Stimulated activated CD8-positive, alpha-beta memory T cell treated with anti-CD3 and anti-CD28 coated beads, Interleukin-7, amount 100 ng/mL, for 4 hours (primary cell): Measurements from ENCODE around the gene TIFAB.

ENCODE experiments used
- DNase-seq, 2 donors: peaks; one replicate each; pipeline ENCODE4 v3.0.0-alpha.2; 2020; ENCODE audit warnings: low read depth in 2 of 2

Gene TIFAB

GRCh38 chr5:135481909-135482311, 29.8 kb upstream of the TIFAB start:
- DNase-seq: no peak

- no peak for DNase-seq
Measured at GRCh38 chr5:135481387-135481786, 29.2 kb upstream of the TIFAB start.

- no peak for DNase-seq
Measured at GRCh38 chr5:135480511-135480910, 28.4 kb upstream of the TIFAB start.

DNA sequence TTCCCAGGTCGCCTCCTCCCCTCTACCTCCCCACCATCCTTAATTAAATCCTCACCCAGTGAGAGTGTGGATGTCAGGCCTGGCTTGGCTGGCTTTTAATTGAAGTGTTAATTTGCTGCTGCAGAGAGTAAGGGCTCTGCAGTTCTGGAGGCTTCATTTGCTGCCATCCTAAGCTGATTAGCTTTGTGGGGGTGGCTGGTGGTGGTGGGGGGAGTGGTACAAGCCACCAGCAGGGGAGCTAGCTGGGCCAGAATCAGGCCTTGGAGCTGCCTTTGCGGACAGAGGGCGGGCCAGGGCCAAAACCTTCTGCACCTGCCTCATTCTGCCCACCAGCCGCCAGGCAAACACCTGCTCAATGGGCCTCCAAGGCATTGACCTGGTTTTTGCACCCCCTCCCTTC, 26.8 kb upstream of the TIFAB start:
- no peak for DNase-seq

DNA sequence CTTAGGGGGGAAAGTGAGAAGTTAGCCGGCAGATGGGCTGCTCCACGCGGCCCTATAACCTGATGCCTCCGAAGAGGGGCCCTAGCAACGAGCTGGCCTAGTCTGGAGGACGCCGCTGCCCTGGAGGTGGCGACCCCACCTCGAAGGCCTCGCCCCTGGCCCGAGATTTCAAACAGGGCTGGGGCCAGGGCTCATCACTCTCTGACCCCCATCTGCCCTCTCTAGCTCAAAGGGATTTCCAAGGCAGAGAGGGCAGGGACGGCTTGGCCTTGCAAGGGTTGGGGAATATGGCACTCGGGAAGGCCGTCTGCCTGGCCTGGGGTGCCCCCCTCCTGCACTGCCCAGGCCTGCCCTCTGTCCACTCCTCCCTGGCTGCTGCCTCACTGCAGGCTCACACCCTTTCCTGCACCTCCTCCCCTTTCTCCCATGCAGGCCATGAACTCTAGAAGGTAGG, 25.5 kb upstream of the TIFAB start:
- no peak for DNase-seq

GRCh38 chr5:135476615-135477581, 24.7 kb upstream of the TIFAB start:
- no peak for DNase-seq

- DNase-seq: no peak
Measured at GRCh38 chr5:135473956-135474670, 22.0 kb upstream of the TIFAB start.

DNA sequence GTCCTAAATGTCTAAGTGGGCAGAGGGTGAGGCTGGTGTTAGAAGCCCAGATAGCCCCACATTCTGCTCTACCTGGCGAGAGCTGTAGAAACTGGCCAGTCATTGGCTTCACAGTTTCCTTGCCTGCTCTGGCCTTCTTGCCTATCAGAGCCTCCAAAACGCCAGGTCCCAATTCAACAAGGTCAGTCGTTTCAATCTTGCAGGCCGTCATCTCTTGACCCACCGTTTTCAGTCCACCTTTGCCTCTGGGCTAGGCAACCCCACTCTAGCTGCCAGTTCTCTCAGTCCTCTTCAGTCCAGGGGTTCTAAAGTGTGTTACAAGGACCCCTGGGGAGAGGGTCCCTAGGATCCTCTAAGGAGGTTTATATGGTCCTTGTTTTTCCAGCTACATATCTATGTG, 20.0 kb upstream of the TIFAB start:
- DNase-seq: no peak

GRCh38 chr5:135471726-135472125, 19.6 kb upstream of the TIFAB start:
- no peak for DNase-seq

DNA sequence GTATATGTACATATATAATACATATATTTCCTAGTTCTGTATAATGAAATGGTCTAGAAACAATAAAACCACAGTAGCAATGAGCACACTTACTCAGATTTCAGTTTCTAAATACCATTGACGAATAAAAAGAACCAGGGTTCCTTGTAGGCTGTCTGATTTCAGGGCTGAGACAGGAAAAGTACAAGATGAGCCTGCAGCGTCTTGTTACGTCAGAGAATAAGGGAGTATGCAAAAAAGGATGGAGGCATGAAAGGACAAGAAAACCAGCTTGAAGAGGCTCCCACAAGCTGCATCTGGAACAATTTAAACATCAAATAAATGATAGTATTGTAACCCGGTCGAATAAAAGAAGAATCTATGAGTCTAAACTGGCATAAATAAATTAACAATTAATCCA, 17.8 kb upstream of the TIFAB start:
- no peak for DNase-seq

DNA sequence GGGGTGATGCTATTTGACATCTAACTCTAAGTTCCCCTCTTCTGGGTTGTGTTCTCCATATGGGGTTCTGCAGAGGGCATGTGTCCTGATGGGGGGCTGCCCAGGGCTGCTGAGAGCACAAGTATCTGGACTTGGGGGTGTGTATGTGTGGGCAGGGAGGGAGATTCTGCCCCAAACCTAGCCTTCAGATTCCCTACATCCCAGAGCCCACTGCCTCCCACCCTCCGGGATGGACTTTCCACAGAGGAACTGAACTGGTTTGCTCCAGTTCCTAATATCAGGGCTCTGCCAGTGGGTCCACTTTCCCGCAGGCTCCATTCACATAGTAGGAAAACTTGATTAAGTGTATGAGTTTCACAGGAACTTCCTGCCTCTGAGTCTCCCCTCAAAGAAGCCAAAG, 16.4 kb upstream of the TIFAB start:
- no peak for DNase-seq

DNA sequence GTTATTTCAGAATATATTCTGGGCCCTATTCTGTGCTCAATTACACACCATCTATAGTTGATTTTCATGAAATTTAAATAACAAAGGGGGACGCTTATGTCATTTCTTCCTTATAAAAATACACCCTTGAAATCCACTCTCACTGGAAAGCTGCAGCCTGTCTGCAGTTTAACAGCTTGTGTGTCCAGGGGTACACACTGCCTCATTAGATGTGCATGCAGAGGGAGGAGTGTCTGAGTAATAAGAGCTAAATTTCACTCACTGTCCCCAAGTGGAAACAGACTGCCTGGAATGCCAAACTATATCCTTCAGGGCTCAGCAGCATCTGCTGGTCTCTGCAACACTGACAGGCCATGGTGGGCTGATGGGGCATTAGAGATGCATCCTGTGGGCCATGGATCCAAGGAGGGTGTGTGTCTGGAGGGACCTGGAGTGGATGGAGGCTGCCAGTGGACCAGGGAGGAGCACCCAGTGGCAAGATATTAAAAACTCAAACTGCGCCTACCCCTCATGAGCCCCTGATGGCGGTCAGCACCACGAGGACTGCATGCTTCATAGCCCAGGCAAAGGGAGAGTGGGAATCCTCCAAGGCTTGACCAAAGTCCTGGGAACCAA, 15.8 kb upstream of the TIFAB start:
- DNase-seq: no peak

- no peak for DNase-seq
Measured at GRCh38 chr5:135467051-135467625, 15.0 kb upstream of the TIFAB start.

DNA sequence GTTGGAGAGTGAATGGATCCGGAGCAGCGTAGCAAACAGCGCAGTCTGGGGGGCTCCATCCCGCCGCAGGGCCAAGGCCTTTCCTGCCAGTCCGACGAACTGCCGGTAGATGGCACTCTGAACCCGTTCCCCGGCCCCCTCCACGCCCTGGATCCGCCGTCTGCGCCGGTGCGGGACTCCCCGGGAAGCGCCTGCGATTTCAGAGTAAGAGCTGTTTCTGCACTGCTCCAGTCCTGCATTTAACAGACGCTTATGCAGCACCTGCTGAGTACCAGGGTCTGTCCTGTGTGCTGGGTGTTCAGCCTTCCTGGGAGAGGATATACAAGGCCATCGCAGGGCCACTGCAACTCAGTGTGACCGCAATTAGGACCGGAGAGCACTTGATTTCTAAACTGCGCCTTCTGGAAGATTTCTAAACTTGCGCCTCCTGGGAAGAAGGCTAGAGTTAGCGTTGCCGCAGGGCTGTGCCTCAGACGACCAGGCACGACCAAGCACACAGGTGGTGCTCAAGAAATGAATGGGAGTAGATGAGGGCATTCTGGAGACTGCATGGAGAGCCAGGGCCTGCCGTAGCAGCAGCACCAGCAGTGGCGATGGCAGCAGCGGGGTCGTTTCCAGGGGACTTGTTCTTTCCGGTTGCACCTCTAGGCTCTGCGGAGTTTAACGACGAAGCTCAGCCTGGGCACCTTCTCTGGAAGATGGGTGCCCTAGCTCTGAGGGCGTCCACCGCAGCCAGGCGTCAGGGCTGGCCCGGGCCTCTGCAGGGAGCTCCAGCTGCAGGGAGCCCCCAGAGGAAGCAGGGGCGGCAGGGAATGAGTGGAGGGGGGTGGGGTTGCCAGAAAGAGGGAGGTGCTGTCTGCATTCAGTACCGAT, 14.3 kb upstream of the TIFAB start:
- DNase-seq: peak; percentile 39

DNA sequence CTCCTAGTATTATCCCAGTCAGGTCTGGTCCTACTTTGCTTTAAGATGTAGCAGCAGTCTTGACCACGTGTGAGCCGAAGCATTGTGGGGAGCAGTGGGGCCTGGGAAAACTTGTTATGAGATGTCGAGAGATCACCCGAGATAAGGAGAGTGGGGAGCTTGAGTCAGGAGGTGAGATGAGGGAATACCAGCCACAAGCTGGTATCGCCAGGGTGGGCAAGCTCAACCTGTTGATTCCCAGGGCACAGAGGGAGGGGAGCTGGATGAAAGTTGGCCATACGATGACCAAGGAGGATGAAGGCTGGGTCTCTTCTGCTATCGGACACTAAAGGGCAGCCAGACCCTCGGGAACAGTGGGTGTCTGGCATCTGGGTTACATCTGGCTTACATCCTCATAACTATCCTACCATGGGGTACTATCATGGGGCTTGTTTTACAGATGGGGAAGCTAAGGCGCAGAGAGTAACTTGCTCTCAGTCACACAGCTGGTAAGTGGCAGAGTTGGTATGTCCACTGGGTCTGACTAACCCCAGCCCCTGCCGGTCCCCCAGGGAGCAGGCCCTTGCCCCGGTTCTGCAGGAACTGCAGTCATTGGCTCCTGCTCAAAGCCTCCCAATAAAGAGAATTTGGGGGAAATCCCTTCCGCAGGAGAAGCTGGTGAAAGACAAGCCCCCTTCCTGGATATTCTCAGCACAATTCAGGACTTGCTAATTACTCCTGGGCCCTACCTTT, 13.4 kb upstream of the TIFAB start:
- no peak for DNase-seq

DNA sequence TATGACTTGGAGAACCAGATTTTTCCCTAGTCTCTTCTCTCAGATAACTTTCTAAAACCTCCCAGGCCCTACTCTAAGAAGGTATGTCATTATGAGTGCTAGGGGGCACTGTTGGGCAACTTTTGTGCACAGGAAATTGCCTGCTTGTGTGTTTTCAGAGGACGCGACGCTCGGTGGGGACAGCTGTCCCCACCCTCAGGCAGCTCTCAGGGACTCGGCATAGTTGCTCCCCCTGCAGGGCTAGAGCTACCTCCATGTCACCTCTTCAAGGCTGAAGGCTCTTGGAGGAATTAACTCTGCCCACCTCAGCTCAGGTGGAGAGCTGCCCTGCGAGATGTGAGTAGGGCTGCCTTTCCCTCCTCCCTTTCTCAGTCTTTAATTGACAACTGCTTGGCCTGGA, 10.2 kb upstream of the TIFAB start:
- peak; percentile 8 to 15 for DNase-seq

GRCh38 chr5:135461481-135462151, 9.5 kb upstream of the TIFAB start:
- DNase-seq: no peak

DNA sequence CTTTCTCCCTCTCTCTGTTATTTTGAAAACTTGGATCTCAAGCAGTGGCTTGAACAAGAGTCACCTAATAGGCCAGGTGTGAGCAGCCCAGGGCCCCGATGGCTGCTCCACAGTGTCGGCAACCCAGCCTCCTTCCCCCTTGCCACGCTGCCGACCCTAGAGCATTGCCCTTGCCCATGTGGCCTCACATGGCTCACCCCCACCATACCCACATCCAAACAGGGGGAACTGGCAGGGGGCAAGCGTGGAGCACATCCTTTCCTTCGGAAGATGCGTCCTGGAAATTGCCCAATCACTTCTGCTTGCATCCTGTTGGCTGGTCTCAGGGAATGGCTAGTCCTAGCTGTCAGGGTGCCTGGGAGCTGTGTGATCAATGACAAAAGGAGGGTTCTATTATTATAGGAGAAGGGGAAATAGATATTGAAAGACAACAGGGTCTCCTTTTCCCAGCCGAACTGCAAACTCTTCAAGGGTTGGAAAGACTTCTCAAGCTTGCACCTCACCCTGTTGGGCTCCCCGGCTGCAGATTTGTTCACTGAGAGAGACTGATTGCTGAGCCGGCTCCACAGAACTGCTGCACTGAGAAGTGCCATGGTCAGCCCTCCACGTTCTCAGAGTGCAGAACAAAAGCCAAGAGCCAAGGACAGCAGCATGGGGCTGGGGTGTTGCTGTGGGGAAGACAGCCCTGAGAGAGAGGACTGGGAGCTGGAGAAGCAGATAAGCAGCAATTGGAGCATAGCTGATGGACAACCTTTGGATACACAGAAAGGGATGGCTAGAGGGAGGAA, 8.3 kb upstream of the TIFAB start:
- no peak for DNase-seq

DNA sequence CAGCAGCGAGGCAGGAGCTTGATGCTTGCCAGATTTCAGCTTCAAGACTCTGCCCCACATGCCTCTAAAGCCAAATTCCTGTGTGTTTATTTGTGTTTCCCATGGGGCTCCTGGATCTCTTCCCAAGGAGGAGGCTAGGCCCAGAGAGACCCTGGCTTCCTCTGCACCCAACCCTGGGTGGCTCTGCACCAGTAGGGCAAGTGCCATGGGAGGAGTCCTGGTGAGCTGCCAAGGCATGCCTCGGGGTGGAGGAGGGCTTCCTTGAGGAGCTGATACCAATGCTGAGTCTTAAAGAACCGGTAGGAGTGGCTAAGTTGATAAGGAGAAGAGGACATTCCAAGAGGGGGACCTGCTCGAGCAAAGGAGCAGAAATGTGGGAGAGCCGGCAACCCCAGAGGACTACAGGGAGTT, 6.8 kb upstream of the TIFAB start:
- DNase-seq: no peak
